NCI-H226 (cell line): ENCODE measurements around the gene MIER3.
"Not testable (repeated sequence)": the region's sequence is repeated elsewhere in the genome, so short reads cannot be mapped to it uniquely, and the experiment has no call there.

ENCODE experiments used
- DNase-seq: peaks from one replicate; pipeline ENCODE4 v3.0.0-alpha.2; 2015

Gene MIER3, protein sequence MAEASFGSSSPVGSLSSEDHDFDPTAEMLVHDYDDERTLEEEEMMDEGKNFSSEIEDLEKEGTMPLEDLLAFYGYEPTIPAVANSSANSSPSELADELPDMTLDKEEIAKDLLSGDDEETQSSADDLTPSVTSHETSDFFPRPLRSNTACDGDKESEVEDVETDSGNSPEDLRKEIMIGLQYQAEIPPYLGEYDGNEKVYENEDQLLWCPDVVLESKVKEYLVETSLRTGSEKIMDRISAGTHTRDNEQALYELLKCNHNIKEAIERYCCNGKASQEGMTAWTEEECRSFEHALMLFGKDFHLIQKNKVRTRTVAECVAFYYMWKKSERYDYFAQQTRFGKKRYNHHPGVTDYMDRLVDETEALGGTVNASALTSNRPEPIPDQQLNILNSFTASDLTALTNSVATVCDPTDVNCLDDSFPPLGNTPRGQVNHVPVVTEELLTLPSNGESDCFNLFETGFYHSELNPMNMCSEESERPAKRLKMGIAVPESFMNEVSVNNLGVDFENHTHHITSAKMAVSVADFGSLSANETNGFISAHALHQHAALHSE

DNA sequence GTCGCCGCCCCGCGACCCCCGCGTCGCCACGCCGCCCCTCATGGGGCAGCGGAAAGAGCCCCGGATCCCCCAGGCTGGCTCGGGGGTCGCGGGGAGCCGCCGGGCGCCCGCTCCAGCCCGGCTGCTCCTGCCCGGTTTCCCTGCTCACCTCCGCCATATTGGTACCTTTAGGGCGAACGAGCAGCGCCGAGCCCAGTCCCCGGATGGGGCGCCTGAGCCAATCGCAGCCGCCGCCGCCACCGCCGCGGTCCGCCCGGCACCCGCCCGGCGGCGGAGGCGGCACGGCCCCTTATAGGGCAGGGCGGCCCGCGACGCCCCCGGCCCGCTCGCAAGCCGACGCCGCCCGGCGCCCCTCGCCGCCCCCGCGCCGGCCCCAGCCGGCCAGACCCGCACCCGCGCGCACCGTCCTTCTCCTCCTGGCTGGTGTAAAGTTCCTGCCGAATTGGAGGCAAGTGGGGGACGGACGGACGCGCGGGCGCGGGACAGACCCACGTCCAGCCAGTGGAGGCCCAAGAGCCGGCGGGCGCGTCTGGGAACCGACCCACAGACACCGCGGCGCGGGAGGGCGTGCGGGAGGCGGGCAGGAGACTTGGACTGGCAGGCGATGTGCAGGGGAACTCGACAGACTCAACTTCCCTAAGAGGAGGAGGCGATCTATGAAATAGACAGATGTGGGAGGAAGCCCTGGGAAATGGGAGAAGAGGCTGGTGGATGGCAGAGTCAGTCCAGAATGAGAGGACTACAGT, at the start of gene MIER3:
Gene MIER3, minus strand, starts transcription at position 178 of the 746 bp plus-strand sequence. Its CDS starts 21 bp downstream, at position 157.
- peak; percentile 73 for DNase-seq

- DNase-seq, result peak; percentile 12
Measured at GRCh38 chr5:56995596-56995995, 43.7 kb upstream of the MIER3 start.

- peak; percentile 53 for DNase-seq
Measured at GRCh38 chr5:56993241-56993640, 41.3 kb upstream of the MIER3 start.

DNA sequence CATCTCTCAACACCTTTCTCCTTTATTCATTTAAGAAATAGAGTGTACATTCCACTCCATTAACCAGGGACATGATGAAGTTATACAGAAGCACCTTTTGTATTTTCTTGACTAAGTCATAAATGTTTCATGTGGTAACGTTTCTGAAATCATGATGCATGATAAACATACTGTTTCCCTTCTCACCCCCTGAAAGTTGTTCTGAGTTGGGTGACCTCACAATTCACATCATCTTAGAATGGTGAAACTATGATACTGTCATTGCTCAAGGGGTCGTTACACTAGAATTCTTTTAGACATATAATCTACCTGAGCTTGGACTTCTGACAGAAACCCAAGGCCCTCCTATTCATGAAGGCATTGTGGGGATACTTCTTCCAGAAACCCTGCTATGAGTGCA, 37.8 kb upstream of the MIER3 start:
- DNase-seq, result no peak

GRCh38 chr5:56988490-56988889, 36.6 kb upstream of the MIER3 start:
- no peak for DNase-seq

- DNase-seq, result peak; percentile 68
Measured at GRCh38 chr5:56987171-56987570, 35.2 kb upstream of the MIER3 start.

DNA sequence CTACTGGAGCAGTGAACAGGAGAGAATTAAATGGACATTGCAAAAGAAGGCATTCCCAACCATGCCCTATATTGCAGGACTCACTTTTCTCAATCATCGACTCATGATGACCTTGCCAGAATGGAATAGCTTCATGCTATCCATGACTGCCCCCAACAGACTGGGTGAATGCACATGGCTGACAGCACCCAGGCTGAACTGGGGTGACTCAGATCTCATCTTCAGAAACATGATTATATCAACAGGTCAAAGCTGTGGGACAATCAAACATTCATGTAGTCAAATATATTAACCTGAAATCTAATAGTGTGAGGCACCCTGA, 34.7 kb upstream of the MIER3 start:
- DNase-seq, result peak; percentile 62

GRCh38 chr5:56985936-56986625, 34.2 kb upstream of the MIER3 start:
- peak; percentile 23 for DNase-seq

DNA sequence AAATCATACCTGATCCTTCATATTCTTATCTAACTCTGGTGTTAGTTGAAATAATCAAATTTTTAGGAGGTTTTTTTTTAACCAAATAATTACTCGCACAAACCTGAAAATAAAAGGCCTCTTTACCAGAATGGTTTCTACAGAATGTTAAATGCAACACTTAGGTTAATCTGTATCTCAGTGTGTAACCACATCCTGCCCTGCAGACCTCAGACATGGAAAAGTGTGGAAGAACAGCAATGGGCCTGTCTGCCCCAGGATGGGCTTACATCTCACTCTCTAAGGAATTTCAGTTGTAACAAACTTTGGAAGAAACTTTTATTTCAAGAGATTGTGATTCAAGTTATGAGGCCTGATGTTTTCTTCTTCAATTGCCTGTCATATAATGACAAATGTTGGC, 32.5 kb upstream of the MIER3 start:
- DNase-seq, result peak; percentile 50

DNA sequence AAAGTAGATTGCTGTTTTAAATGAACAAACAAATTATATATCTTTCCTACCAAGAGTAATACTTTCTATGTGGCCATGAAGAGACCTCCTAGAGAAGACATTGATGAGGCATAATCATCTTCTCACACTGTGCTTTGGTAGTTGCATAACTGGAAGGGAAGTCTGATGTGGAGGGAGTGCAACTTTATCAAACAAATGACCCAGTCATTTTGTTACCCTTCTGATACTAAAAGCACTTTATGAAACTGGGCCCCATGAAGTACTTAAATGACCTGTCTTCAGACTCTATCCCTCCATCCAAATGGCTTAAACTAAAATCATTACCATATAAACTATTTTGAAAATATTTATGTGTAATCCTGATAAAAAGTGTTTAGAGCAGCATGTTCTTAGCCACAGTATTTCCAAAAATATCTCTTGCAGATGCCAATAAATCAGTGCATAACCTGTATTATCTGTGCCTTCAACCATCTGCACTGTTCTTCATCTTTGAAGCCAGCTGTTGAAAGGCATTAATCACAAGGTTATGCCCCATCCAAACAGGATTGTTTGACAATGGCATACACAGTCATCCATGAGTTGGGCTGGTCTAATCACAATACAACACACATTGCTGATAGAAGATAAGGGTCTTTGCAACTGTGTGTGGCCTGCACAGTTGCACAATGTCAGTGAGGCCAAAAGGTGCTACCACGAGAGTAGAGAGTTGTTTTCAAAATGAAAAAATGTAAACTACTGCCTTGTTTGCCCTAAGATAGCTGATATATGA, 31.9 kb upstream of the MIER3 start:
- peak; percentile 46 for DNase-seq

- no peak for DNase-seq
Measured at GRCh38 chr5:56981548-56982315, 29.8 kb upstream of the MIER3 start.

GRCh38 chr5:56979968-56980367, 28.0 kb upstream of the MIER3 start:
- DNase-seq, result no peak

- DNase-seq, result not testable (repeated sequence)
Measured at GRCh38 chr5:56979526-56979925, 27.6 kb upstream of the MIER3 start.

DNA sequence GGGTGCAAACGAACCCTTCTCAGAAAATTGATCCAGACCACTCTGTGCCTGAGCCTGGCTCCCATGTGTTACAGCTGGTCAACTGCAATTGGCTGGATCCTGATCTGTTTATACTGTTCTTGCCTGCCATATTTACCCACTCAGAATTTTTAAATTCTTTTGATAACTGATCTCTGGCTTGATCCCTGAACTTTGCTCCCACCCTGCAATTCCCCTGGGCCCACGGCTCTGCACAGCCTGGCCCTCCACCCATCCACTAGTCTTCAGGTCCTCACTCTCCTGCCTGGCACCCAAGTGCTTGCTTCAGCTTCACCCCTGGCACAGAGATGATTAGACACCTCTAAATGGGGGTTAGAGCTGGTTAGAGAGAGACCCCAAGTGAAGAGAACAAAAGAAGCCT, 25.9 kb upstream of the MIER3 start:
- no peak for DNase-seq

DNA sequence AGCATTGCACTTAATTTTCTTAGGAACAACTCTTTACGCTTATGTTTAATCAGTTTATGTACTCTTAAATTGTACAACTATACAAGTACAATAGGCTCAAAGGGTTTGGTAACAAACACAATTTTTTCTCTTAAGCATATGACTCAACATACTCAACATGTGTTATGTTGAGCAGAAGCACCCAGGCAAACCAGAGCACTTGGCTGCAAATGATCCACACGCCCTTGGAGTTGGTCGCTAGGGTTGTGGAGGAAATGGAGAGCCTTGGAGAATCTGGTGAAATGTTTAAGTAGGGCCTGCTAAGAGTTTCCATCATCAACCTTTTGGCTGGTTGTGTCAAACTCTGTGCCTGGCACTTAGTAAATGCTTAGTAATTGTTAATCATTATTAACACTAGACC, 25.1 kb upstream of the MIER3 start:
- no peak for DNase-seq

DNA sequence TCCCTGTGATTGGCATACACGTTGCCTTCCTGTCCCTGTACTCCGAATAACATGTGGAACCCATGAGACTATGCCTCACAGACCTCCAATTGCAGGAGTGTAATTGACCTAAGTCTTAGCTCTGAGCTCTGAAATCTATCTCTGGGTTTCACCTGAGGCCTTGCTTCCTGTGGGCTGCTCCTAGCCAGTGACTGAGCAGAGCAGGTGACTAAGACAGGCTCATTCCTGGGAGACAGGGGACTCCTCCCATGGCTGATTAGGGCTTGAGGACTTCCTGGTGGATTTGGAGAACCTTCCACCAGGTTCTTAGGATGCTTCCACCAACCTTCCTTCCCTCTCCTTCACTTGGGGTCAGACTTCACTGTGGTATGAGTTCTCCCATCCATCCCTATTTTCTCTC, 22.3 kb upstream of the MIER3 start:
- DNase-seq, result no peak

- no peak for DNase-seq
Measured at GRCh38 chr5:56973473-56973872, 21.6 kb upstream of the MIER3 start.

GRCh38 chr5:56971275-56971674, 19.4 kb upstream of the MIER3 start:
- DNase-seq, result no peak

DNA sequence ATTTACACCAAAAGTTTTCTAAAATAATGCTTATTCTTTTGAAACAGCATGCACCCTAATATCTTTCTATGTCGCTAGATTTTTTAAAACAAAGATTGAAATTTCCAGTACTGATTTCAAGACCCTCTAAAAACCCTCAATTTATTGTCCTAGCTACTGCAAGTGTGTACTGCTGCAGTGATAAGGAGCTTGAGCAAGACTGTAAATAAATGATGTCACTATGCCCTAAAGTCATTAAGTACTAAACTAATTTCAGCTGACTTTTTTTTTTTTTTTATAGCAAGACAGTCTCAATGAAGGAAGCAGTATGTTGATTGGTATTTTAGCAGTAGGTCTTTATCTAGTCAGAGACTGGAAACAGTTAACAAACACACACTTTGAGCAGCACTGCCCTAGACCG, 12.2 kb upstream of the MIER3 start:
- no peak for DNase-seq

- DNase-seq, result no peak
Measured at GRCh38 chr5:56963246-56963645, 11.3 kb upstream of the MIER3 start.

DNA sequence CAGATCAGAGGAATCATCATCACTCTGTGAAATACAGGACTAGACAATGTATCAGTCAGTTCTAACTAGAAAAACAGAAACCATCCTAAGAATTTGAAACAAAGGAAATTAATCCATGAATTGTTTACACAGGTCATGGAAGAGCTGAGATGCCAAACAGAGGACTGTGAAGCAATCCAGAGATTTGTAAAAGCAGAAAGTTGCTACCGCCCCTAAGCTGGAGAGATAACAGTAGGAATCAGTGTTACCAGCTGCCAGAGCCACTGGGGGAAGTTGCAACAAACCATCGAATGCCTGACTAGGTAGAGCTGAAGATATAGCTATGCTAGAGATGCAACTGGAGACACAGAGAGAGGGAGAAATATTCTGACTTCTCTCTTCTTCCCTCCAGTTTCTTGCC, 10.4 kb upstream of the MIER3 start:
- DNase-seq, result peak; percentile 22

DNA sequence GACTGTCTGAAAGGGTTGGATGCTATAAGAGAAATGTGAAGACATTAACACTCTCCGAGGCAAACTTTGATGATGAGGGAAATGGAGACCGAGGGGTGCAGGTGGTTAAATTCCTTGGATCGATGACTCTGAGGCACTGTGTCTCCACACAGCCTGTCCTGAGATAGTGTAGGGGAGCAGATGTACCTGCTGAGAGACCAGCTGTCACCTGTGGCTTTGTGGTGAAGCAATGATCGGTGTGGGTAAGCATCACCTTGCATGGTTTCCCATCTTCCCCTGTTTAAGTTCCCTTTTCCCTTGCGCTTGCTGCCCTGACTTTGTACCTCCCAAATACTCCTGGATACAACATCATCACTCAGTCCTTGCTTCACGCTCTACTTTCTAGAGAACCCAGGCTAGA, 9.8 kb upstream of the MIER3 start:
- no peak for DNase-seq
